ENCODE measurements around the gene GSTM2. TPM values are rescaled to one million over a fixed set of nuclear protein-coding genes. Genes with fewer than 3 reads are reported as not detected.
"Not testable (repeated sequence)": the region's sequence is repeated elsewhere in the genome, so short reads cannot be mapped to it uniquely, and the experiment has no call there.

Gene GSTM2
- total RNA-seq, 1 donor from 2014 or later: 1.4 TPM

GRCh38 chr1:109677459-109677858 lies 9.6 kb downstream of the GSTM2 start:
- no peak for DNase-seq (ENCODE audit: low read depth in 2 of 2)

- not testable (repeated sequence) for DNase-seq (ENCODE audit: low read depth in 2 of 2)
Measured at GRCh38 chr1:109678637-109679036, 10.8 kb downstream of the GSTM2 start.

- DNase-seq (ENCODE audit: low read depth in 2 of 2): not testable (repeated sequence)
Measured at GRCh38 chr1:109684777-109685176, 16.9 kb downstream of the GSTM2 start.

- DNase-seq (ENCODE audit: low read depth in 2 of 2): not testable (repeated sequence)
Measured at GRCh38 chr1:109685399-109685798, 17.5 kb downstream of the GSTM2 start.

- not testable (repeated sequence) for DNase-seq (ENCODE audit: low read depth in 2 of 2)
Measured at GRCh38 chr1:109685890-109686289, 18.0 kb downstream of the GSTM2 start.

- DNase-seq (ENCODE audit: low read depth in 2 of 2): not testable (repeated sequence)
Measured at GRCh38 chr1:109687109-109687508, 19.3 kb downstream of the GSTM2 start.

GRCh38 chr1:109687641-109688499 lies 20.0 kb downstream of the GSTM2 start, which contains the start of gene GSTM1:
Gene GSTM1, plus strand, starts transcription at chr1:109687817. Its CDS starts 57 bp downstream, at chr1:109687874.
- DNase-seq (ENCODE audit: low read depth in 2 of 2): peak; percentile 63 to 82

GRCh38 chr1:109689844-109690405 lies 22.1 kb downstream of the GSTM2 start:
- no peak for DNase-seq (ENCODE audit: low read depth in 2 of 2)

- no peak for DNase-seq (ENCODE audit: low read depth in 2 of 2)
Measured at GRCh38 chr1:109691759-109692158, 23.9 kb downstream of the GSTM2 start.

GRCh38 chr1:109694400-109694799 lies 26.5 kb downstream of the GSTM2 start:
- not testable (repeated sequence) for DNase-seq (ENCODE audit: low read depth in 2 of 2)

GRCh38 chr1:109695138-109695537 lies 27.3 kb downstream of the GSTM2 start:
- not testable (repeated sequence) for DNase-seq (ENCODE audit: low read depth in 2 of 2)

- DNase-seq (ENCODE audit: low read depth in 2 of 2): no peak
Measured at GRCh38 chr1:109697066-109697465, 29.2 kb downstream of the GSTM2 start.

- peak in 1 of 2 donors; percentile 32 for DNase-seq (ENCODE audit: low read depth in 2 of 2)
Measured at GRCh38 chr1:109697861-109698260, 30.0 kb downstream of the GSTM2 start.

GRCh38 chr1:109702940-109703339 lies 35.1 kb downstream of the GSTM2 start:
- DNase-seq (ENCODE audit: low read depth in 2 of 2): not testable (repeated sequence)

- no peak for DNase-seq (ENCODE audit: low read depth in 2 of 2)
Measured at GRCh38 chr1:109704173-109704572, 36.3 kb downstream of the GSTM2 start.

GRCh38 chr1:109705411-109705810 lies 37.6 kb downstream of the GSTM2 start:
- no peak for DNase-seq (ENCODE audit: low read depth in 2 of 2)

GRCh38 chr1:109708949-109709348 lies 41.1 kb downstream of the GSTM2 start:
- not testable (repeated sequence) for DNase-seq (ENCODE audit: low read depth in 2 of 2)

GRCh38 chr1:109709822-109710221 lies 42.0 kb downstream of the GSTM2 start:
- not testable (repeated sequence) for DNase-seq (ENCODE audit: low read depth in 2 of 2)

GRCh38 chr1:109711593-109712320 lies 43.9 kb downstream of the GSTM2 start, which contains the start of gene GSTM5:
Gene GSTM5, plus strand, starts transcription at chr1:109712251. Its CDS starts 62 bp downstream, at chr1:109712313.
- DNase-seq (ENCODE audit: low read depth in 2 of 2): not testable (repeated sequence)

GRCh38 chr1:109712321-109712864 lies 44.5 kb downstream of the GSTM2 start:
- no peak for DNase-seq (ENCODE audit: low read depth in 2 of 2)

GRCh38 chr1:109713636-109714035 lies 45.8 kb downstream of the GSTM2 start:
- DNase-seq (ENCODE audit: low read depth in 2 of 2): no peak
